ENCODE data around the gene CHD6.

Gene CHD6

DNA sequence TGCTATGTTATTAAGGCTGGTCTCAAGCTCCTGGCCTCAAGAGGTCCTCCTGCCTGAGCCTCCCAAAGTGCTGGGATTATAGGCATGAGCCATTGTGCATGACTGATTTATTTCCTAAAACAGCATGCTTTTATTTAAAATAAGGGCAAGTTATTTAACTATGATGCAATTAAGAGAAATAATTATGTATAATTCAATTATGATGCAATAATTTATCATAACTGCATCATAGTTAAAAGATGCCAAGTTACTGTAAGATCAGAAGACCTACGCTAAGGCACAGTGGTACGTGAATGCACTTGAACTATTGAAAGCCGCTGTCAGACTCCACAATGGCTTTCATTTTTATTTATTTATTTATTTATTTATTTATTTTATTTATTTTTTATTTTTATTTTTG is 227.3 kb downstream of the CHD6 start:
- DNase-seq, result no peak

DNA sequence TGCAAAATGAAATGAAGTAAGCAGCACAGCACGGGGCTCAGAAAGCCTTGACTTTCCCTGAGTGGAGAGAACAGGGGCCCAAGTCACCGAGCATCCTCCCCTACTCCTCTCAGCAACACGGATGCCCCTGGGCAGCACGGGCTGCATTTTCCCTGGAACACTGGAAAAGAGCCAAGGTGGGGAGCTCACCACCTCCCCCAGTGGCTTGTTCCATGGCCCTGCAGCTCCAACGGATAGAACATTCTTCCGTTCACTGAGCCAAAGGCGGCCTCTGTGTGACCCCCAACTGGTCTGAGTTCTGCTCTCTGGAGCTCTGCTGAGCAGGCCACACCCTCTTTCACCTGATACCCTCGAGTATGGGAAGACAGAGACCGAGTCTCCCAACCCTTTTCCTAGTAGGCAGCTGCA is 230.7 kb downstream of the CHD6 start:
- no peak for DNase-seq

DNA sequence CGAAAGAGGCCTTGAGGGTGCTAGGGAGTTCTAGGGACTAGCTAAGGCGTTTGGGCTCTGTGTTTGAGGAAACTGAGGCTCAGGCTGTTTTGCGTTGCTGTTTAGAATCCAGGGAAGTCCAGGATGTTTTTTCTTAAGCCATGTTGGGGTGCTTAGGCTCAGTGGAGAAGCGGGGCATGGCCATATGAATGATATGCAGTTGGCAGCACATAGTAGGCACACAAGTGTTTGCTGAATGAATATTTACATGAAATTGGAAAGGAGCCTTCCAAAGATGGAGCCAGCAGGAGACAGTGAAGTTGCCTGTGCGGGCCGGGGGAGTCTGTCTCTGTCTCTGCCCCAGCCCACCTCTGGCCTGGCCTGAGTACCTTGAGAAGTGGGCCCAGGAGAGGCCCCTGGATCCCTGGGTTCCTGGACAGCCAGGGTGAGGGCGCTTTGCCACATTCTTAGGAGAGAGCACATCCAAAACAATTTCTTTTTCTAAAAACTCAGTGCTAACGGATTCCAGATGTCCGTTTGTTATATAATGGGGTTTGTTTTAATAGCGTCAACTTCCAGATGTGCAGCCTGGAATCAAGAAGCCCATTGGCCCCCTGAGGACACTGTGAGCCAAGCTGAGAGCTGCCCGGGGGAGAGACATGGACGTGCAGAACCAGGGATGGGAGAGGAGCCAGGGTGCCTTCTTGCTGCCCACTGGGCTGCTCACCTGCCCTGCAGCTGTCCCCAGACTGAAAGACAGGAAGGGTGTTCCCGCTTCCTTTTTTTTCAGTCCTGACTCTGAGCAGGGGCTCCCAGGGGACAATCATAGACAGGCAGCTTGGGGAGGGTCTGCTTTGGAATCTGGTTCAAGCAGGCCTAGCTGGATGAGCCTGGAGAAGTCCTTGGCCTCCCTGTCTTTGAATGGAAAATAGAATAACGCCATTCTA is 231.4 kb downstream of the CHD6 start:
- no peak for DNase-seq

DNA sequence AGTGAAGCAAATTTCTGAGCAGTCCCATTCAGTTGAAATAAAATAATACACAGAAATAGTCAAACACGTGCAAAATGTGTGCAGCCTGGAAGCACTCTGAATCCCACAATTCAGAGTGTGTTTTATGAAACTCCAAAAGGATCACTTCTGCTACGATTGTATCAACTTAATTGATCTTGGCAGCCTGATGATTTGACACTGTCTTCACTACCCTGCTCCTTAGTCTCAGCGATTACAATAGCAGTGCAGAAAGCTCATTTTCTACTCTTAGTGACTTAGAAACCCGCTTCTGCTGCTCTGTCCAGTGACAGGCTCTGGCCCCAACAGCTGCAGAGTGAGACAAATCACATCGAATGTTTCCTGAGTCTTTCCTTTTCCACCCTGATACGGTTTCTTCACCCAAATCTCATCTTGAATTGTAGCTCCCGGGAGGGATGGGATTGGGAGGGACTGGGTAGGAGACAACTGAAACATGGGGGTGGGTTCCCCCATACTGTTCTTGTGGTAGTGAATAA is 235.3 kb downstream of the CHD6 start:
- no peak for DNase-seq

DNA sequence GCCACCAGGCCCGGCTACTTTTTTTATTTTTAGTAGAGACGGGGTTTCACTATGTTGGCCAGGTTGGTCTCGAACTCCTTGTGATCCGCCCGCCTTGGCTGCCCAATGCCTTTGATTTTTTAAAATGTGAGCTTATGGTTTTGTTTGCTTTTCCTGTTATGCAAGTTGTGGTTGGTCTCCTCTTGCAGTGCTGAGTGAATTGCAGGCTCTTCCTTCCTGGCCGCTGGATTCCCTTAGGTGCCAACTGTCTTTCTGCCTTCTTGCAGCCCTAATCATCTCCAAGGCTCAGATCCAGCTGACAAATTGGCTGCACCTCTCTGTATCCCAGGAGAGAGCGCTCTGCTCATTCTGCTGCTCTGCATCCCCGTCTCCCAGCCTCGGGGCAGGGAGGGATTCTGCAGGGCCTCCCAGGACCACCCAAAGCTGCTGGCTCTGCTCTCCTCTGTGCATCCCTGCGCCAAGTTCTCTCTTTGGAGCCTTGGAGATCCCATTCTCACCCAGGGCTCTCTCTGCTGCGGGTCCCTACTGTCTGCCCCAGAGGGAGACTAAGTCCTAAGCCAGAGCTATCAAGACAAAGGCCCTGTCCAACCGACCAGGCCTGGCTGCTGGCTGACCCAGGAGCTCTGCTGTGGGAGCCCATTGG is 237.5 kb downstream of the CHD6 start:
- DNase-seq, result no peak

DNA sequence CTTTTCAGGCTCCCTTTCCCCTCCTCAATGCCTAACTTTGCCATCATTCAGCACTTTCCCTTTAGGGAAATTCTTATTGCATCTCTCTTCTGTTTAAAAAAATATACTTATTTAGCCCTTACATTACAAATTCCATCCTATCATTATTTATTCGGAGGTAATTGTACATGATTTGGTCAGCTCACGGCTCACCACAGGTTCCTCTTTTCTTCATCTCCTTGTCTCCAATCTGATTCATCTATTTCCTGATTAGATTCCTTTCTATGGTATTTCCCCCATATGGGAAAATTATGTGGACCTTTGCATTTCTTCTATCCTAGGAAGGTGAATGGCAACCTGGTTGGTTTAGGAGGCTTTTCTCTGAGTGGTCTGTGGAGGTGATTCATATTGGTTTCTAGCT is 238.6 kb downstream of the CHD6 start:
- no peak for DNase-seq

DNA sequence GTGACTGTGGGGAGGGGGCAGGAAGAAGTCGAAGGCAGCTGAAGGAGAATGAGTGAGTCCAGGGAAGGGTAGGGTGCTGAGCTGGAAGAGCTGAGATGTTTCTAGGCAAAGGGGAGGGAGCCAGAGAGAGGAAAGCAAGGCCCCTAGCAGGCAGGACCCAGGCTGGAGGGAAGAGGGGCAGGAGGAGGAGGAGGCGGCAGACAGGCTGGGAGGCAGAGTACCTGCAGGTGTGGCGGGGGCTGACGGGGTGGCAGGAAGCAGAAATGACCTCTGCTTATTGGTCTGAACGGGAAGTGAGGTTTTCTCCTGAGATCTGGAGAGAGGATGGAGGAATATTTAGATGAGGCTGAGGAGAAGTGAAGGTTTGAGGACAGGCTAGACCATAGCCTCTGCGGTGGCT is 240.9 kb downstream of the CHD6 start:
- DNase-seq, result no peak

DNA sequence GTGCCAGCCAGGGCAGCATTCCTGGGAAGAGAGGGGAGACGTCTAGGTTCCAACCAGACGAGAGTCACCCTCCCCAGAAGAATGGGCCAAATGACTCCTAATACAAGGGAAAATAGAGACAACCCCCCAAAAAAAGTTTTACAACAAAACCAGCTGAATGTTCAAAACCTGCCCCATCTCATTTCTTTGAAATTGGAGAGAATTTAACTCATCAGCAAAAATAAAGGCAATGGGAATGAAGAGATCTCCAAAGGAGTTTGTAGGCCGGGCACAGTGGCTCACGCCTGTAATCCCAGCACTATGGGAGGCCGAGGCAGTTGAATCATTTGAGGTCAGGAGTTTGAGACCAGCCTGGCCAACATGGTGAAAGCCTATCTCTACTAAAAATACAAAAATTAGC is 241.8 kb downstream of the CHD6 start:
- no peak for DNase-seq

DNA sequence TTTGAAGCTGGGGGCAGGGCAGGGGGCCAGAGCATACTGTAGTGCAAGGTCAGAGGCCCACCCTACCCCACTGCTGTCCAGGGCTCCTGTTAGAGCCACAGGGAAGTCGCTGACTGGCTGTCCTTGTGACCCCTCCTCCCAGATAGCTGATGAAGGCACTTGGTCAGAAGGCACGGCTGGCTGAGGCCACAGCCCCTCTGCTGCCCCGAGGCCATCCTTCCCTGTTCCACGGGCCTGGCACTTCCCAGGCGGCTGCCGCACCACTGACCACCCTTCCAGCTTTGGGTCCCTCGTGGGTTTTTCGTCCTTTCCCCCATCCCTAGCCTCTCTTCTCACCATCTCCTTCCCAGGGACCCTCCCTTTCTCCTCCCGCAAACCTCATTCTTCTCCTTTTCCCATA is 242.3 kb downstream of the CHD6 start:
- no peak for DNase-seq

DNA sequence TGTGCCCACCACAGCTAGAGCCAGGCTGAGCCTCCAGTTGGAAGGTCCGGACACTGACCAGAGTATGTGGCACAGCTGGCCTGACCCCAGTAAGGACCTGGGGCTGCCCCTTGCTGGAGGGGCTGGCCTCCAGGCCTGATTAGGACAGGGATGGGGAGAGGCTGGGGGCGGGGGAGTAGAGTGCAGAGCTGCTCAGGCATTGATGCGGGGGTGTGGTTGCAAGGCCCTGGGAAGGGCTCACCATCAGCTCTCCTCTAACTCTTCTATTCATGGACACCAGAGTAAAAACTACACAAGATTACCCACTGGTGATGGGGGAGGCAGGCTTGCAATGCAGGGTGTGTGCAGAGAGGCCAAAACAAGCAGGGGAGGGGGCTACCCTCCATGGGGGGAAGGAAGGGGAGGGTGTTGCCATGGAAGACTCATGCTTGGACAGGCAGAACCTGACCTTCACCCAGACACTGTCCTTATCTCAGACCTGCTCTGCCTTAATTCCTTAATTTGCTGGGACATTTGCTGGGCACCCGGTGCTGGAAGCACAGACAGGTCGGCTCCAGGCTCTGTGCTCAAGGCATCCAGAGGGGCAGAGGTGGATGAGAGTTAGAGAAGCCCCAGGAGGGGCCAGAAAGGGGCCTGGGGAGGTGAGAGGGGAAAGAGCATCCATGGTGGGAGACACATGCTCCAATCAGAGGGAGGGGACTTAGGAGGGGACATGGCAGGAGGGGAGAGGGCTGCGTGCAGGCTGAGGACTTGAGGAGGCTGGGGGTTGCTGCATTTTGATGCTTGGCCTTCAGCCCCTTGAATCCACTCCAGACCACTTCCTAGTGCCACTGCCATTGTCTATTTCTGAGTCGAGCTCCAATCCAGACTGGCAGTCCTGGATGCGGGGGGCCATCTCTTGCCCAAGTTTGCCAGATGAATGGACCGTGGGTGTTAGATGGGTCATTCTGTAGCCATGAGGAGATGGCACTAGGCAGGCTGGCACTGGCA is 244.0 kb downstream of the CHD6 start:
- DNase-seq, result no peak

DNA sequence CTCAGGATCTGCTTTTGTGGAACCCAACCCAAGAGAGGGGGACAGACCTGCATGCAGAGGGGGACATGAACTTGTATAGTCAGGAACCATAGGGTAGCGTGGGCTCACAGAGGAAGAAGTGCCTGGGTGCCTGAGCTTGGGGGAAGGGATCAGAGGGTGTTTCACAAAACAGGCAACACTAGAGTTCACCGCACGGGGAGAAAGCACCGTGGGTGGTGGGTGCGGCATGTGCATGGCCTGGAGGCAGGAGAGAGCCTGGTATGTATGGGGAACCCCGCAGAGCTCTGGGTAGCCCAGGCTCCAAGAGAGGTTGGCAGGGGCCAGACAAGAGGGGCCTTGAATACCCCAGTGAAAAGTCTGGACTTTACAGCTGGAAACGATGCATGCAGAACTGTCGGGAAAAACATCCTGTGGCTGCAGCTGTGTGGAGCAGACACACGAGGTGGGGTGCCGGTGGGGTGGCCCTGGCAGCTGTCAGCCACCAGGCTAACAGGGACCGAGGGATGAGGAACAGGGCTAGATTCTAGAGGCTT is 244.9 kb downstream of the CHD6 start:
- no peak for DNase-seq

DNA sequence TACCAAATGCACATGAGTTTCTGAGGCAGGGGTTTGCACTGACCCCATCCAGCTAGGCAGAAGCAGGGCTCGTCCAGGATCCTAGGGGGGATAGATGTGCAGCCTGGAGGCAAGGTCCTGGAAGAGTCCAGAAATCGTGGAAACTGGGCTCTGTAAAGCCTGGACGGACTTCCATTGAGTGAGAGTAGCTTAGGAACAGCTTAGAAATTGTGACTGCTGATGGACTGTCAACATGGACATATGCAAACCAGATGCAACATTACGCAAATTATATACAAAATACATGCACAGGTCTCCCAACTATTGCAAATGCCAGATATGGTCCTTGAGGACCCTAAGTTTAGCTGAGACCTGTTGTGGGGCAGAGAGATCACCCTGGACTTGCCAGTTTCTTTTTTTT is 246.8 kb downstream of the CHD6 start:
- DNase-seq, result no peak

DNA sequence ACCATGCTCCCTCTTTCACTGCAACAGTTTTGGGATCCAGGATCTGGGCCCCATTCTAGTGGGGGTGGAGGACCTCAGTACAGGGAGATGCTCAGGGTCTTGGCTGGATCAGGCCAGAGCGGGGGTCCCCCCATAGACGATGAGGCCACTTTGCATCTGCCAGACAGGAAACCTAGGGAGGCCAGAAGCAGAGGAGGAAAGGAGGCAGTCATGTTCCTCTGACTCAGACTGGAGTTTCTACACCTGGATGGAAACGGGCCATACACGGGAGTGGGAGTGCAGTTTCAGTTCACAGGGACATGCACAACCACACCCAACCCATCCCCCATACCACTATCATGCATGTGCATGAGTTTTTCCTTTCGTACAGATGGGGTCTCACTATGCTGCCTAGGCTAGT is 248.0 kb downstream of the CHD6 start:
- DNase-seq, result no peak

DNA sequence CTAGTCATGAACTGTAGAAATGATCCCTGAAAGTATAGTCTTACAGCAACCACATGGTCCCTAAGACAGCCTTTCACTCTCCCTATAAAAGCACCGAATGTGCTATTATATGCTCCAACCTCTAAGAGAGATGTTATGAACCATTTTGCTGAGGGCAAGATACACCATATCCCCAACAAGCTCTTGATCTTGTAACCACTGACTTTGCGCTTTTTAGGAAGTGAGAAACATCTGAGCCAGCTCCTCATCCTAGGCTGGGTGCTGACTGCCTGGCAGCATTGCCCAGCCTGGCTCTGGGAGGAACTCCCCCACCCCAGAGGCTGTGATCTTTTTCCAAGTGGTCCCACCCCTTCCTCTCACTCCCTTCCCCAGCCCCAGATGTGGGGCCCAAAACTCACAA is 248.5 kb downstream of the CHD6 start:
- DNase-seq, result no peak

DNA sequence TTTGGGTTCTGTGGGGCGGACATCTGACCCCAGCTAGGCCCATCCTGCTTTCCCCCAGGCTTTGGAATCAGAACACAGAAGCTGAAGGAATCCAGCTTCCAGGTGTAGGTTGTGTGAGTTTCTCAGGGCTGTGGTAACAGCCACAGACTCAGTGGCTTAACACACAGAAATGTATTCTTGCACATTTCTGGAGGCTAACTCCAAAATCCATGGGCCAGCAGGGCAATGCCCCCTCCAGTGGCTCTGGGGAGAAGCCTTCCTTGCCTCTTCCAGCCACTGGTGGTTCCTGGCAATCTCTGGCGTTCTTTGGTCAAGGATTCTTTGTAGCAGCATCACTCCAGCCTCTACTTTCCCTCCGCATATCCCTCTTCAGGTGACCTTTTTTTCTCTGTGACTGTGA is 250.2 kb downstream of the CHD6 start:
- no peak for DNase-seq

DNA sequence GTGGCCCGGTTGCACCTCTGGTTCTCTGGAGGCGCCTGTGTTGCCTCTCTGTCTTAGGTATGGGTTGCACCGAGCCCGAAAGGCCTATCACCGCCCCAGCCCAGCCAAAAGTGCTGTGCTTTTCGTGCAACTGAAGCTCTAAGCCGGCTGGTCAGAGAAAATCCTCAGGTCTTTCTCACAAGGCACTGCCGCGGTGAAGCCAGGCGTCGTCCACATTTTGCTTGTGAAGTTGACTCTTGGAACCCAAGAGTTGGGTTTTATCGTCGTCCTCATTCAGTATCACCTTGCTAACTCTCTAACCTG is 250.8 kb downstream of the CHD6 start:
- no peak for DNase-seq

DNA sequence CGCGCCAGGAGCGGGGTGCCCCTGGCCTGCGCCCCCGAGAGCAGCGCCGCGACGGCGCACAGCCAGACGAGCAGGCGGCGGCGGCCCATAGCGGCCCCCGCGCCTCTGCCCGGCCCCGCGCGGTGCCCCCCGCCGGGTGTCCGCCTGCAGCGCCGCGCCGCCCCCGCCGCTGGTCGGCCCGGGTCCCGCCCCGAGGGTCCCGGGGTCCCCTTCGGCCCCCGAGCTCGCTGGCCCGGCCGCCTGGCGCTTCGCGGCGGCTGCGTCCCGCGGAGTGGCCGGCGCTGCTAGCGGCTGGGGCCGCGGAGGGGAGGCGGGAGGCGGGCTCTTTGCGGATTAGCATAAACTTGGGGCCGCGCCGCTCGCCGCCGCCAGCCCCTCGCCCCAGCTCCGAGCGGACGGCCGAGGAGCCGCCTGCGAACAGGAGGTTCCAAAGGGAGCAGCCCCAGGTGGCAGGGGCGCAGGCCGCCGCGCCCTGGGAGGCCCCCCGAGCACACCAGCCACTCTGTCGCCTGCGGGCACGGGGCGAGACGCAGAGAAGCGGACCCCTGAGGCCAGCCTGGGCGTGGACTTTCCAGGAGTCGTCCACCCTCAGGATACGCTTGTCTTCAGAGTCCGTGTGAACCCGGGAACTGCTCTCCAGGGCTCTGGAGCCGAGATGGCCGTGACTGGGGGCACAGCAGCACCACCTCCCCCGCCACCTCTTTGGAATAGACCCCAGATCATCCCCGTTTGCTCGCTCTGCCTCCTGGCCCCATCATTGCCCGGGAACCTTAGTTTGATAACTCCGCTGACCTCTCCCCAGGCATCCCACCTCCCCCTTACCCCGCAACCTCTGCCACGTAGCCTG is 251.4 kb downstream of the CHD6 start, which contains the start of gene EMILIN3:
EMILIN3 (minus strand) TSS at position 273 of the 847 bp plus-strand sequence; CDS start at position 89, 184 bp downstream.
- no peak for DNase-seq

DNA sequence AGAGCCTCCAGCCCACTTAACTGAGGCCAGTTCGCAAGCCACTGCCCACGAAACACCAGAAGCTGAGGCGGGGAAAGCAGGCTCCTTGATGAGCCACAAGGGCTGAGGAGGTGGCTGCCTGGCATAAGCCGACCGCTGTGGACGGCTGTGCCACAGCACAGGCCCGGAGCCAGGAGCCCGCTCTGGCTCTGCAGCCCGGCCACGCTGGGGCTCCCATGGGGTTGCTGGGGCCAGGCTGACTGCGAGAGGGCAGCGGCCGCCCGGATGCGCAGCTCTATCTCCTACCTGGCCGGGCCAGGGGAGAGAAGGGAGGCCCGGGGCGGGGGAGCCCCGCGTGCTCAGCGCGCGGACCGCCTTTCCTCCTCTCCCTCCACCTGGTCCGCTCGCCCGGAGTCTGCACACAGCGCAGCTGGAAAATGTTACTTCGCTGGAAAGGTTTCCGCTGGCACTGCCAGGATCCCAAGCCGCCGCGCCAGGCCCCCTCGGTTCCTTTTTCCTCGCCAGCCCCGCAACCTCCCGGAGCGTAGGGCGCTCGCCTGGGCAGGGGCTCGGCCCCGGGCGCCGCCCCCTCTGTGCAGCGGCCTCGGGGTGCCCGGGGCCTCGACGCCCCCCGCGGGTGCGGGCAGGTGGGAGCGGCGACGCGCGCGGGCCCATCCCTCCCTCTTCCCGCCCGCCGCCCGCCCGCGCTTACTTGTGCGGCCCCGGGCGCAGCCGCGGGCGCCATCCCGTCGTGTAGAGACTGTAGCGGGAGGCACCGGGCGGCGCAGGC is 252.2 kb downstream of the CHD6 start:
- no peak for DNase-seq

DNA sequence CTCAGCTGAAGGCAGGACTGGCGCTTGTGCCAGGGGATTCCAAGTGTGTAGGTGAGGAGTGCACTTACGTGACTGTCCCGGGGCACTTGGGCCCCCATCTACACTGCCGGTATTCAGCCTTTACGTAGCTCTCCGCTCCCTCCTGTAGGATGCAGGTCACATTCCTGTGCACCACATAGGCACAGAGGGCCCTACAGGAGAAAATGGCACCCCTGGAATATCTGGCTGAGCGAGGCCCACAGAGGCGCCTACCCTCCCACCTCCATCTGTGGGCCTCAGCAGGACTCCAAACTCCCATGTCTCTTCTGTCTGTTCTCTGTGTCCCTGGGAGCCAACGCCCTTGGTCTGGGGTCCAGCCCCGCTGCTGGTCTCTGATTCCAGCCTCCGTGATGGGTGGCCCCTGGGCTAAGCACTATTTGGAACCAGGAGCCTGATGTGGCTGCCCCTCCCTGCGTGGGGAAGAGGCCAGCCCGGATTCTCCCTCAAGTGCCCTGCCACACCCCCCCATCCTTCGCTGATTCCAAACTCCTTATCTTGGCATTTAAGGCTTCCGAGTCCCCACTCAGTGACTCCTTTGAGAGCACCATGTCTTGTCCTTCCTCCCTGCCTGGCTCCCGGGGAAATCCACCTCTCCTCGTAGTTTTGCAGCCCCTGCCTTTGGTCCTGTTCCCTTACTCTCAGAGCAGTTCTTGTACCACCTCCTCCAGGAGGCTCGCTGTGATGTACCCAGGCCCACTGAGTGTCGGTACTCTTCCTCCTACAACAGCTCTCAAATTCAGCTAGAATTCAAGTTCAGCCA is 253.0 kb downstream of the CHD6 start:
- no peak for DNase-seq

DNA sequence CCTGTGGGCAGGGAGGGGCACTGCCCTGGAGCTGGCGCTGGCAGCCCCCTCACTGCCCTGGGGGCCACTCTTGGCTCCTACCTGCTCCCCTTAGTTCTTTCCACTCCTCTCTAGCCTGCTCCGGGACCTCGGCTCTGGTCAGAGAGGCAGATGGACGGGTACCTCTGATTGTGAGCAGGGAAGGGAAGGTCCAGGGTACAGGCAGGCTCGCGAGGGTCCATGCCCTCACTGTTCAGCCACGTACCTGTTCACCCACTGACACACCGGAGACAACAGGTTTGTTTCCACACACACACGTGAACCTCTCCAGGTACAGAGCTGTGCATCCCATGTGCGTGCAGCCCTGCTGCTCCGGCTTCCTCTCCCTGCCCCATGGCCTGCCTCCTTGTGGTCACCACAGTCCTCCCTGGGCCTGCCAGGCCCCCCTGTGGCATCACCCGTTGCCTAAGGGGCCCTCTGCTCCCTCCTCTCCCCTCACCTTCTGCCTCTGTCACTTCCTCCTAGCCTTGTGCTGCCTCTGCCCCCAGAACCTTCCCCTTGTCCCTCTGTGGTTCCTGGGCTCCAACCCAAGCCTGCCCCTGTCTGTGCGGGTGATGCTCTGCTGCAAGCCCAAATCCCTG is 253.8 kb downstream of the CHD6 start:
- no peak for DNase-seq

Data from CD4-positive, alpha-beta T cell treated with Interleukin-1 beta for 1 hour (primary cell).